GM12801 (cell line): ENCODE data around the gene TBP.

Source experiments
- TF ChIP-seq, protein P1 (sequence below): IDR thresholded peaks from one replicate; pipeline ENCODE4 v1.5.1; 2011; ENCODE audit warnings: control low read depth; ENCODE audit not compliant: insufficient read length; ENCODE audit errors: extremely low read depth

TBP gene

DNA sequence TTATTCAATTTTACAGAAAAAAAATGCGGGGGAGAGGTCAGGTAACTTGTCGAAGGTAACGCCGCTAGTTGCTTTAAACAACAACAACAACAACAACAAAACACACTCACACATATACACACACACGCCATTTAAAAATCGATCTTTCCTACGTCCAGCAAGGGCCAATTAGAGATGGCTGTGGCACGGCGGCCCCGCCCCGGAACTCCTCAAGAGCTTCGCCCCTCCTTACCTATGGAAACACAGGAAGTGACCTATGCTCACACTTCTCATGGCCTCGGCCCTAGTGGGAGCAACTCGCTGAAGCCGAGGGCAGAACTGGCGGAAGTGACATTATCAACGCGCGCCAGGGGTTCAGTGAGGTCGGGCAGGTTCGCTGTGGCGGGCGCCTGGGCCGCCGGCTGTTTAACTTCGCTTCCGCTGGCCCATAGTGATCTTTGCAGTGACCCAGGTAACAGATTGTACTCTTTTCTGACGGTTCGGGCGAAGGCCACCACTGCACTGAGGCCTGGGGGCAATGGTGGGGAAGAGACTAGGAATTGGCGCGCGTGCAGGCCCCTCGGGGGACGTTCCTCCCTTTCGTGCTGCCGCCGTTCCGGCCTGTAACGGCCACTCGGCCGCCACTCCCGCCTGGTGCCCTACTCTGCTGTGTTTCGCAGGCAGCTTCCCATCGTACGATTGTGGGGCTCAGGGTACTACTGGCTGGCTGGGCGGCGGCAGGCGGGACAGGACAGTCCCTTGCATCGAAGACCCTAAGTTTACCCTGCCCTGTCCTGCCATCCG, at the start of gene TBP:
Gene TBP (plus strand): TSS at position 357 of the 783 bp plus-strand sequence. CDS start 2,661 bp downstream, outside the sequence.
- TF ChIP-seq, protein P1, sequence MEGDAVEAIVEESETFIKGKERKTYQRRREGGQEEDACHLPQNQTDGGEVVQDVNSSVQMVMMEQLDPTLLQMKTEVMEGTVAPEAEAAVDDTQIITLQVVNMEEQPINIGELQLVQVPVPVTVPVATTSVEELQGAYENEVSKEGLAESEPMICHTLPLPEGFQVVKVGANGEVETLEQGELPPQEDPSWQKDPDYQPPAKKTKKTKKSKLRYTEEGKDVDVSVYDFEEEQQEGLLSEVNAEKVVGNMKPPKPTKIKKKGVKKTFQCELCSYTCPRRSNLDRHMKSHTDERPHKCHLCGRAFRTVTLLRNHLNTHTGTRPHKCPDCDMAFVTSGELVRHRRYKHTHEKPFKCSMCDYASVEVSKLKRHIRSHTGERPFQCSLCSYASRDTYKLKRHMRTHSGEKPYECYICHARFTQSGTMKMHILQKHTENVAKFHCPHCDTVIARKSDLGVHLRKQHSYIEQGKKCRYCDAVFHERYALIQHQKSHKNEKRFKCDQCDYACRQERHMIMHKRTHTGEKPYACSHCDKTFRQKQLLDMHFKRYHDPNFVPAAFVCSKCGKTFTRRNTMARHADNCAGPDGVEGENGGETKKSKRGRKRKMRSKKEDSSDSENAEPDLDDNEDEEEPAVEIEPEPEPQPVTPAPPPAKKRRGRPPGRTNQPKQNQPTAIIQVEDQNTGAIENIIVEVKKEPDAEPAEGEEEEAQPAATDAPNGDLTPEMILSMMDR: no peak

DNA sequence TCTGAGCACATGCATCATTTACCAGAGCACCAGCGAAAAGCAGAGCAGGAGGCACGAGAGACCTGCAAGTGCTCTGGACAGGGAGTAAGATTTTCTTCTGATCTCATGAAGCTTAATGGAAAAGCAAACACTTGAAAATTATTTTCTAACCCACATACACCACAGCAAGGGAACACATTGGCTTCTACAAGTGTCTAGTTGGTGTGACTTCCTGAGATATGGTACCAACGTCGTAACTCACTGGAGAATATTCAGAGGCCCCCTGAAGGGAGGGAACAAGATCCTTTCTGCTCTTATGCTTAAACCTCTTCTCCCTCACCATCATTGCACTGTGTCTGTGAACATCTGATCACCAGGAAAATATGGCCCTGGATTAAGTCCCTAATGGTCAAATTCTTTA, 49.7 kb upstream of the TBP start:
- TF ChIP-seq, protein P1: no peak

DNA sequence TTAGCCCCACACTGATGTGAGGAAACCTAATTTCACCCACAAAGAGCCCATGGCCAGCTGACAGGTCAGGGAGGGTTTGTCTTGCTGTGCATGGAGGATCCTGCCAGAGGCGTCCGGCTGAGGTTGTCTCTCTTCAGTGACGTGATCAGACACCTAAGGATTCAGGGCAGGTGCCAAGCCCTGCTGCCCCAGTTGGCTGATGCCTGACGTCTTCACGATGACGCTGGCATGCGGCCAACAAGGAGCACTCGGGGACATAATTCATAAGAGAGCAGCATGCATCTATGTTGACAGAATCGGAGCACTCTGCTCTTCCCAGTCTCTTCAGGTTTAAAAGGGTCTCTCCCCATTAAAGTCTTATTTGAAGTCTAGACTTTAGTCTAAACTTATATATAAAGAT, 48.9 kb upstream of the TBP start:
- TF ChIP-seq, protein P1: no peak

DNA sequence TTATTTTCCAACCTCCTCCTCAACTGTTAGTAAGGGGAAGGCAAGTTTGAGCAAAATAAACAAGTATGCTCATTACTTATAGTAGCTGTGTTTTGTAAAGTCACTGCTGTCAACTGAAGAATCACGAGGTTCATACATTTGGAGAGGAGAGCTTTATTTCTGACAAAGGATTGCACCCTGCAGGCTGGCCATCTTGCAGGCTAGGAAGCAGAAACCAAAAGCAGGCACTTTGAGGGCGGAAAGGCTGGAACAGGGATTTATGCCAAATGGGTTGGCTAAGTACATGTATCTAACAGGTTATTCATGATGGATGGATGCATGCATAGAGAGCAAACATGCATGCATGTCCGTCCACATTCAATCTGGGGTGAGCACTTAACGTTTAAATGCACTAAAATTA, 47.7 kb upstream of the TBP start:
- TF ChIP-seq, protein P1: no peak

DNA sequence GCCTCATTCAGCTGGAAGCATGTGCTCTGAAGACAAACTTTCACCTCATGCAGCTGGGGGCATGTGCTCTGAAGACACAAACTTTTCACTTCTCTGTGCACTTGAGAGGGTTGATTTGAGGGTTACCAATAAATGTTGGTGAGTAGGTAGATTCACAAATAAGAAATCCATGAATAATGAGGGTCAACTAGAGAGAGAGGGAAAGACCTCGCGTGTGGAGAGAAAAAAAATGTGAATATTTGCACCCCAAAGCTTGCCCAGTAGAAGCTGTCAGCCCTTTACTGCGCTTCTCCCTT, 44.5 kb upstream of the TBP start:
- TF ChIP-seq, protein P1: no peak

DNA sequence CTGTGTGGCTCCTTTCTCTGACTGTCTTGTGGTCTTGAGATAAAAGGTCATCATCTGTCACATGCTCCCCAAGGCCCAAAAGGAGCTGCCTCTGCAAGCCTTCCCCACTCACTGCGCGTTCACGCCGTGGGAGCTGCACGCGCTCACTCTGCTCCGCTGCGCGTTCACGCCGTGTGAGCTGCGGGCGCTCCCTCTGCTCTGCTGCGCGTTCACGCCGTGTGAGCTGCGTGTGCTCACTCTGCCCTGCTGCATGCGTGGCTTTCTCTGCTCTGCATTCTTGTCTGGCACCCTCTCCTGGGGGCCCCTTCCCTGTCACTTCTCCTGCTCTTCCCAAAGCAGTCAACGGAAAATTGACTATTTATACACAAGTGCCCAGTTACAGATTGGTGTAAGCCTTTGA, 43.5 kb upstream of the TBP start:
- TF ChIP-seq, protein P1: no peak

DNA sequence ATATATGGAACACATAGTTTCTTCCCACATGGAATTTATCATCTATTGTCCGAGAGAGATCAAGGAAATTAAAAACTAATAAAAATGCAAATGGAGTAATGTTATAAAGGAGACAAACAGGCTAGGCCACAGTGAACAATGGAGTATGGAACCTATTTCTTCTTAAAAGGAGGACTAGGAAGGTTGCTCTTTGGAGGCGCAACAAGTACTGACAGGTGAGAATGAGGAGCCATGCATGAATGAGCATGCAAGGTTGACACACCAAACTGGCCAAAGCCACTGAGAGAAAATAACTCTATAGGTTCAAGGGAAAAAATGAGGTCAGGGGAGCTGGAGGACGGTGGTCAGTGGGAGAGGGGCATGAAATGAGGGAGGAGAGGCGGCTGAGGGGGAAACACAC, 41.9 kb upstream of the TBP start:
- TF ChIP-seq, protein P1: no peak
